ENCODE data around the gene TMEM266. TPM values are rescaled to one million over a fixed set of nuclear protein-coding genes. Genes with fewer than 3 reads are reported as not detected.

The TMEM266 gene
- total RNA-seq, 1 donor from 2014 or later = 1.8 TPM

- Mint-ChIP-seq H3K36me3 (no peaks in the 10 kb centered on the region), H3K9me3 (no peaks in the 10 kb centered on the region), H3K4me3 (no peak overlapping the region), H3K4me1 (peaks cover 9% of the 10 kb centered on the region), H3K27ac (no peak overlapping the region), H3K27me3 (ENCODE audit: low read depth) (no peaks in the 10 kb centered on the region)
- TF ChIP-seq CTCF (IDR thresholded peaks at IDR 0.05; ENCODE audit: unreplicated experiment) = no peak
- DNase-seq (ENCODE audit: low spot score in 2 of 2, unreplicated experiment in 2 of 2) = no peak
Measured at GRCh38 chr15:76236350-76236749, 176.6 kb downstream of the TMEM266 start.

GRCh38 chr15:76239786-76240185, 180.0 kb downstream of the TMEM266 start:
- Mint-ChIP-seq H3K27me3 (ENCODE audit: low read depth) (no peaks in the 10 kb centered on the region), H3K9me3 (peaks cover 7% of the 10 kb centered on the region), H3K27ac (no peak overlapping the region), H3K4me1 (peaks cover 4% of the 10 kb centered on the region), H3K36me3 (peaks cover 10% of the 10 kb centered on the region), H3K4me3 (no peak overlapping the region)
- DNase-seq (ENCODE audit: low spot score in 2 of 2, unreplicated experiment in 2 of 2) = no peak
- no peak for TF ChIP-seq CTCF (IDR thresholded peaks at IDR 0.05; ENCODE audit: unreplicated experiment)

- H3K27me3 Mint-ChIP-seq (ENCODE audit: low read depth) = no peaks in the 10 kb centered on the region
- peaks cover 16% of the 10 kb centered on the region for H3K36me3 Mint-ChIP-seq
- H3K4me3 Mint-ChIP-seq = no peak overlapping the region
- no peak overlapping the region for H3K27ac Mint-ChIP-seq
- DNase-seq (ENCODE audit: low spot score in 2 of 2, unreplicated experiment in 2 of 2) = no peak
- no peak for TF ChIP-seq CTCF (IDR thresholded peaks at IDR 0.05; ENCODE audit: unreplicated experiment)
- no peaks in the 10 kb centered on the region for H3K4me1 Mint-ChIP-seq
- H3K9me3 Mint-ChIP-seq = peaks cover 7% of the 10 kb centered on the region
Measured at GRCh38 chr15:76245072-76245610, 185.4 kb downstream of the TMEM266 start.

GRCh38 chr15:76251717-76252116, 191.9 kb downstream of the TMEM266 start:
- TF ChIP-seq CTCF (IDR thresholded peaks at IDR 0.05; ENCODE audit: unreplicated experiment) = no peak
- H3K4me3 Mint-ChIP-seq = no peak overlapping the region
- no peak overlapping the region for H3K27ac Mint-ChIP-seq
- DNase-seq (ENCODE audit: low spot score in 2 of 2, unreplicated experiment in 2 of 2) = no peak
- H3K9me3 Mint-ChIP-seq = peaks cover 9% of the 10 kb centered on the region
- H3K36me3 Mint-ChIP-seq = peaks cover 31% of the 10 kb centered on the region
- H3K27me3 Mint-ChIP-seq (ENCODE audit: low read depth) = no peaks in the 10 kb centered on the region
- H3K4me1 Mint-ChIP-seq = no peaks in the 10 kb centered on the region

- TF ChIP-seq CTCF (IDR thresholded peaks at IDR 0.05; ENCODE audit: unreplicated experiment) = no peak
- H3K4me3 Mint-ChIP-seq = no peak overlapping the region
- no peak for DNase-seq (ENCODE audit: low spot score in 2 of 2, unreplicated experiment in 2 of 2)
- no peaks in the 10 kb centered on the region for H3K27me3 Mint-ChIP-seq (ENCODE audit: low read depth)
- no peaks in the 10 kb centered on the region for H3K4me1 Mint-ChIP-seq
- H3K36me3 Mint-ChIP-seq = peaks cover 35% of the 10 kb centered on the region
- H3K27ac Mint-ChIP-seq = no peak overlapping the region
- H3K9me3 Mint-ChIP-seq = peaks cover 9% of the 10 kb centered on the region
Measured at GRCh38 chr15:76252249-76252648, 192.5 kb downstream of the TMEM266 start.
